ENCODE results near the gene ZSWIM3. TPM values are rescaled to one million over a fixed set of nuclear protein-coding genes. Genes with fewer than 3 reads are reported as not detected.

ZSWIM3 gene
- total and polyA plus RNA-seq, 2 of the 13 experiments (the other 11 are each of a cell fraction or from before 2014, with no cell fraction given) = 5.2 to 5.8 TPM

DNA sequence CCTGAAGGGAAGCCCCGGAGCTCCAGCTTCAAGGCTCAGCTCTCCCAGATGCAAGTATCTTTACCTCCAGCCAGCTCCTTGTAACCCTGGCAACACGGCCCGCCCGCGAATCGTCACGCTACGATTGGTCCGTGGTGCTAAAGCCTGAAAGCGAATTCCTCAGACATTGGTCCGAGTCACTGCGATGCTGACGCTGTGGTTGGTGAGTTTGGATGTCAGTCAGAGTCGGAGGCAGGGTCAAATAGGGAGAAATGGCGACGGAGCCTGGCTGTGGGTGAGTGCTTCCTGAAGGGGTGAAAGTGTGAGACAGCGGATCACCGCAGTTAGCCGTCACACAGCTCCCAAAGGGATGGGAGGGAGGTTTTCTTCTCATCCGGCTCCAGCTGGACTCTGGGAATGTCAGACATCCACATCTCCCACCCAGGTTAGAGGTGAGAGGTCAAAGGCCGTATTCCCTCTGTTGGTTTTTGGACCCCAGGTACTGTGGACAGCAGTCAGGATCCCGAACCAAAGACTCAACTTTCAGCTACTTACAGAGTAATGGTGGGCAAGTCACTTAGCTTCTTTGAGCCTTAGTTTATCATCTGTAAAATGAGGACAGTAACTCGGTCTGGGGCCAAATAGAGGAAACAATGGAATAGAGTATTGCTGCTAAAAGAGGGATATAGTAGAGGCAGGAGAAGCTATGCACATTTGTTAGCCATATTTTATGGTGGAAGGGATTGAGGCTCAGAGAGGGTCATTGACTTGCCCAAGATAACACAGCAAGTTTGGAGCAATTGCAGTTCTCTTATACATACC lies 23.8 kb downstream of the ZSWIM3 start, which contains the start of gene ZSWIM1:
ZSWIM1 (plus strand) TSS at position 240 of the 801 bp plus-strand sequence. CDS start 1,366 bp downstream, outside the sequence.
- Histone ChIP-seq H3K4me3 (replicated peaks in 1 of 3; ENCODE audit: insufficient read depth in 1 of 3, low read depth in 2 of 3, low read length in 3 of 3) (peak within 1 kb of the TSS; percentile 83 to 92 (median 89)), H3K27ac (ENCODE audit: extremely low read length, insufficient read depth, low read length) (peak within 1 kb of the TSS; percentile 75), H2AFZ (ENCODE audit: low read length) (peak within 1 kb of the TSS; percentile 15), H3K27me3 (ENCODE audit: control insufficient read depth in 1 of 2, insufficient read depth in 2 of 2, low read length in 2 of 2) (no peaks in the 10 kb centered on the region; a peak in 1 of 5 replicates), H3K36me3 (replicated peaks in 1 of 2; ENCODE audit: control insufficient read depth in 1 of 2, insufficient read depth in 2 of 2, low read length in 2 of 2) (peaks cover 22 to 45% of the 10 kb centered on the region in 2 experiments), H3K79me2 (ENCODE audit: insufficient read depth, low read length) (peaks cover 16% of the 10 kb centered on the region), H3K9ac (ENCODE audit: insufficient read depth, low read depth, low read length) (peak within 1 kb of the TSS; percentile 91), H3K4me1 (ENCODE audit: insufficient read depth, low read length) (peaks cover 22% of the 10 kb centered on the region), H4K20me1 (ENCODE audit: insufficient read depth, low read length) (no peaks in the 10 kb centered on the region), H3K9me3 (ENCODE audit: low read length) (no peaks in the 10 kb centered on the region), H3K4me2 (ENCODE audit: low read depth, low read length) (peak within 1 kb of the TSS; percentile 96)
- under 1% methylated on average over 23 of the region's 23 CpGs for WGBS (ENCODE audit: low lambda C conversion rate)
- FAIRE-seq = peak; percentile 100
- intact Hi-C loops (cut with micrococcal nuclease; ENCODE audit: unreplicated experiment) = loop anchor here (1.0 to 10.0 kb wide), 3 partner anchors 10 to 86 kb away; partner anchors contain the start of genes CTSA, DNTTIP1, NEURL2 and SNX21
- peak; percentile 100 for DNase-seq (ENCODE audit: low spot score)
- ATAC-seq = peak; percentile 98
- BruUV-seq (replicated peaks) = TSS peak; percentile 85
- in situ Hi-C loops (cut with HindIII; ENCODE audit: extremely low pct_ligation_motif_present, low pct_unique_long_range_greater_than_20kb) = no loop called here
- ChIA-PET POLR2A (interaction anchor here (0.6 to 7.5 kb wide), 33 partner anchors 9 to 921 kb away, joined by 3 to 129 read pairs (median 6); partner anchors contain the start of genes ACOT8, CTSA, DNTTIP1 and NEURL2), CTCF (ENCODE audit: low intra/inter-chr PET ratio, low total read pairs) (no interaction called here)
- TF ChIP-seq ARID5B (CRISPR knock-in tag; IDR thresholded peaks at IDR 0.05) (peak; percentile 61), BCL3 (CRISPR knock-in tag; IDR thresholded peaks at IDR 0.05) (0 out of 2 replicates have a peak, but pooled peaks have one; percentile 82), CSRNP1 (CRISPR knock-in tag; IDR thresholded peaks at IDR 0.05) (peak; percentile 74; the same call in 1 of the 2 replicates), ZNF34 (CRISPR knock-in tag; IDR thresholded peaks at IDR 0.05; ENCODE audit: borderline replicate concordance) (0 out of 2 replicates have a peak, but pooled peaks have one; percentile 73), PITX1 (CRISPR knock-in tag; IDR thresholded peaks at IDR 0.05) (peak; percentile 77; the same call in 1 of the 2 replicates), KLF6 (CRISPR knock-in tag; IDR thresholded peaks at IDR 0.05) (peak; percentile 64; the same call in 1 of the 2 replicates), CCAR2 (optimal IDR thresholded peaks at IDR 0.05; ENCODE audit: low read depth, low read length) (peak; percentile 85), MEIS1 (CRISPR knock-in tag; IDR thresholded peaks at IDR 0.05; ENCODE audit: borderline replicate concordance) (peak; percentile 94)
- TF ChIP-seq, protein P1, sequence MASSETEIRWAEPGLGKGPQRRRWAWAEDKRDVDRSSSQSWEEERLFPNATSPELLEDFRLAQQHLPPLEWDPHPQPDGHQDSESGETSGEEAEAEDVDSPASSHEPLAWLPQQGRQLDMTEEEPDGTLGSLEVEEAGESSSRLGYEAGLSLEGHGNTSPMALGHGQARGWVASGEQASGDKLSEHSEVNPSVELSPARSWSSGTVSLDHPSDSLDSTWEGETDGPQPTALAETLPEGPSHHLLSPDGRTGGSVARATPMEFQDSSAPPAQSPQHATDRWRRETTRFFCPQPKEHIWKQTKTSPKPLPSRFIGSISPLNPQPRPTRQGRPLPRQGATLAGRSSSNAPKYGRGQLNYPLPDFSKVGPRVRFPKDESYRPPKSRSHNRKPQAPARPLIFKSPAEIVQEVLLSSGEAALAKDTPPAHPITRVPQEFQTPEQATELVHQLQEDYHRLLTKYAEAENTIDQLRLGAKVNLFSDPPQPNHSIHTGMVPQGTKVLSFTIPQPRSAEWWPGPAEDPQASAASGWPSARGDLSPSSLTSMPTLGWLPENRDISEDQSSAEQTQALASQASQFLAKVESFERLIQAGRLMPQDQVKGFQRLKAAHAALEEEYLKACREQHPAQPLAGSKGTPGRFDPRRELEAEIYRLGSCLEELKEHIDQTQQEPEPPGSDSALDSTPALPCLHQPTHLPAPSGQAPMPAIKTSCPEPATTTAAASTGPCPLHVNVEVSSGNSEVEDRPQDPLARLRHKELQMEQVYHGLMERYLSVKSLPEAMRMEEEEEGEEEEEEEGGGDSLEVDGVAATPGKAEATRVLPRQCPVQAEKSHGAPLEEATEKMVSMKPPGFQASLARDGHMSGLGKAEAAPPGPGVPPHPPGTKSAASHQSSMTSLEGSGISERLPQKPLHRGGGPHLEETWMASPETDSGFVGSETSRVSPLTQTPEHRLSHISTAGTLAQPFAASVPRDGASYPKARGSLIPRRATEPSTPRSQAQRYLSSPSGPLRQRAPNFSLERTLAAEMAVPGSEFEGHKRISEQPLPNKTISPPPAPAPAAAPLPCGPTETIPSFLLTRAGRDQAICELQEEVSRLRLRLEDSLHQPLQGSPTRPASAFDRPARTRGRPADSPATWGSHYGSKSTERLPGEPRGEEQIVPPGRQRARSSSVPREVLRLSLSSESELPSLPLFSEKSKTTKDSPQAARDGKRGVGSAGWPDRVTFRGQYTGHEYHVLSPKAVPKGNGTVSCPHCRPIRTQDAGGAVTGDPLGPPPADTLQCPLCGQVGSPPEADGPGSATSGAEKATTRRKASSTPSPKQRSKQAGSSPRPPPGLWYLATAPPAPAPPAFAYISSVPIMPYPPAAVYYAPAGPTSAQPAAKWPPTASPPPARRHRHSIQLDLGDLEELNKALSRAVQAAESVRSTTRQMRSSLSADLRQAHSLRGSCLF (CRISPR knock-in tag; IDR thresholded peaks at IDR 0.05; ENCODE audit: borderline replicate concordance) = no peak

Data from HepG2 (cell line).